Heart left ventricle (tissue), 16 donors: ENCODE measurements around the gene FANCI. TPM values are rescaled to one million over a fixed set of nuclear protein-coding genes. Genes with fewer than 3 reads are reported as not detected.

ENCODE experiments used
- ATAC-seq, 4 donors: fragments of 200-7000 bp; cut with Tn5 transposase; one replicate each; pipeline ENCODE4 v1.9.1; 2020 to 2022; ENCODE audit warnings: moderate library complexity in 4 of 4, mild to moderate bottlenecking in 3 of 4, moderate number of reproducible peaks in 1 of 4
- DNase-seq, 5 donors: peaks; one replicate each; pipeline ENCODE4 v3.0.0-alpha.2; 2020
- H3K27ac ChIP-seq, 12 donors: fragments of 200-600 bp; sonication (generic) in 4 of 12; one replicate each; pipeline versions ENCODE4 v1.5.0 to v1.8.0; 2016 to 2022; ENCODE audit warnings: mild to moderate bottlenecking in 2 of 12
- H3K27me3 ChIP-seq, 9 donors: fragments of 200-600 bp; sonication (generic) in 2 of 9; one replicate each; pipeline versions ENCODE4 v1.5.1 to v1.8.0; 2016 to 2022; ENCODE audit warnings: mild to moderate bottlenecking in 3 of 9
- H3K36me3 ChIP-seq, 9 donors: fragments of 200-600 bp; sonication (generic) in 2 of 9; one replicate each; pipeline versions ENCODE4 v1.5.0 to v1.8.0; 2018 to 2022; ENCODE audit warnings: mild to moderate bottlenecking in 2 of 9
- H3K4me1 ChIP-seq, 12 donors: fragments of 200-600 bp; sonication (generic) in 4 of 12; one replicate each; pipeline versions ENCODE4 v1.5.0 to v1.8.0; 2016 to 2022; ENCODE audit warnings: mild to moderate bottlenecking in 3 of 12
- H3K4me3 ChIP-seq, 12 donors: fragments of 200-600 bp; sonication (generic) in 4 of 12; one replicate each; pipeline versions ENCODE4 v1.5.0 to v1.8.0; 2017 to 2022; ENCODE audit warnings: mild to moderate bottlenecking in 9 of 12, moderate library complexity in 4 of 12
- H3K9me3 ChIP-seq, 12 donors: fragments of 200-600 bp; sonication (generic) in 4 of 12; one replicate each; pipeline versions ENCODE4 v1.5.0 to v1.8.0; 2016 to 2022; ENCODE audit warnings: mild to moderate bottlenecking in 1 of 12
- CTCF ChIP-seq, 12 donors: fragments of 200-600 bp; sonication (generic) in 4 of 12; IDR thresholded peaks; one replicate each; pipeline versions ENCODE4 v1.5.0 to v1.8.0; 2018 to 2022; ENCODE audit warnings: antibody characterized with exemption in 12 of 12, mild to moderate bottlenecking in 5 of 12
- POLR2A ChIP-seq, 2 donors: fragments of 450-650 bp; IDR thresholded peaks; one replicate each; pipeline ENCODE4 v1.6.1; 2017; ENCODE audit warnings: antibody characterized with exemption in 2 of 2, mild to moderate bottlenecking in 2 of 2, moderate library complexity in 2 of 2
- WGBS, 4 donors: extraction: QIAGEN DNeasy Blood & Tissue Kit in 2 of 4; methylation state at CpG; one replicate each; pipeline versions ENCODE4 v1.1.5 to v1.1.7; 2013 to 2018; 5-methylcytosine and 5-hydroxymethylcytosine counted together
- intact Hi-C, 10 donors: fragments of 100-400 bp; cut with DNase I; formaldehyde crosslinking; loops; one replicate each; pipeline versions ENCODE4 v1.11.1 to v1.14.2; 2022
- polyA plus RNA-seq, 2 donors: library from polyadenylated mRNA; stranded (reverse); fragments of 200-250 nt; gene quantifications; one replicate each; pipeline ENCODE4 v1.2.3, GENCODE V29; 2013
- total RNA-seq, 9 donors: library from RNA; depleted of rRNA in 2 of 9; stranded (reverse); fragments of >200 nt in 2 of 9; fragmentation: NEBNext Ultra II Directional in 3 of 9; extraction: Animal tissue kit (Norgen Biotek cat#: 25700) in 3 of 9; gene quantifications; one replicate each; pipeline versions ENCODE4 v1.1.0 to v1.2.4, GENCODE V29; 2016 to 2023
- donor health status: ischemic (EF 13 %, LVEDD 7.1; RV severe dilation, severe dysfunction).
- donor health status: healthy with polysubstance abuse.
- donor health status: DM: no; HTN: yes; CAD: no.
- donor health status: DM: no; HTN: no; CAD: no.
- donor health status: ischemic (EF 25% LVEDD 6.9; RV normal size, moderate dysfunction).
- donor health status: ischemic (EF 25% LVEDD 5.7; RV mildly dilated, moderate dysfunction).
- donor health status: healthy.
- donor health status: DM: yes; HTN: yes; CAD: no.
- donor health status: ischemic (EF 35%, LVEDD 5.7; RV mildly dilated, moderate dysfunction).
- donor health status: nonischemic (EF 11% LVEDD 7.7; RV severe dilation, severe dysfunction).
- donor health status: DM: yes; HTN: yes; CAD: no.
- donor health status: PGD.
- donor health status: ischemic (EF 29% LVEDD 5.4; RV normal size, mild dysfunction).
- donor health status: nonischemic (EF 23%, LVEDD 6.1; RV moderate dilation, normal function).

Gene FANCI
- total and polyA plus RNA-seq, 11 donors: 0.42 to 10.3 (median 1.9) TPM

GRCh38 chr15:89362203-89363101 is 118.7 kb downstream of the FANCI start:
- Histone ChIP-seq H3K4me3 (peak overlapping the region in 2 of 12 donors; percentile 10 to 17), H3K36me3 (no peaks in the 10 kb centered on the region), H3K27me3 (peaks cover 68 to 100% (median 97%) of the 10 kb centered on the region in 9 donors), H3K27ac (no peak overlapping the region), H3K4me1 (peaks cover 0 to 46% (median 10%) of the 10 kb centered on the region in 12 donors), H3K9me3 (no peaks in the 10 kb centered on the region)
- ATAC-seq (no peak), DNase-seq (no peak)
- intact Hi-C loops: loop anchor here in 2 of 10 donors (5.0 to 10.0 kb wide), 2 partner anchors 55 to 192 kb away; no protein-coding TSS in a partner anchor
- TF ChIP-seq CTCF (IDR thresholded peaks at IDR 0.05) (no peak), POLR2A (IDR thresholded peaks at IDR 0.05) (no peak)
- 4 to 8% (median 6%) methylated on average over 19 to 73 of the region's 73 CpGs for WGBS, 4 donors

- no peak for DNase-seq
- no peaks in the 10 kb centered on the region for H3K36me3 ChIP-seq
- H3K9me3 ChIP-seq: no peaks in the 10 kb centered on the region
- no peak for ATAC-seq
- H3K4me3 ChIP-seq: no peak overlapping the region
- intact Hi-C loops: loop anchor here in 2 of 10 donors (5.0 to 10.0 kb wide), 2 partner anchors 54 to 192 kb away; no protein-coding TSS in a partner anchor
- TF ChIP-seq CTCF (IDR thresholded peaks at IDR 0.05) (no peak), POLR2A (IDR thresholded peaks at IDR 0.05) (no peak)
- 11 to 17% (median 13%) methylated on average over 6 of the region's 6 CpGs for WGBS, 4 donors
- peaks cover 0 to 53% (median 12%) of the 10 kb centered on the region in 12 donors for H3K4me1 ChIP-seq
- no peak overlapping the region for H3K27ac ChIP-seq
- H3K27me3 ChIP-seq: peaks cover 75 to 100% (median 97%) of the 10 kb centered on the region in 9 donors
Observed at GRCh38 chr15:89363133-89363532, 119.4 kb downstream of the FANCI start.

- Histone ChIP-seq H3K27me3 (peaks cover 80 to 100% (median 99%) of the 10 kb centered on the region in 9 donors), H3K4me3 (no peak overlapping the region), H3K27ac (no peak overlapping the region), H3K9me3 (no peaks in the 10 kb centered on the region), H3K4me1 (peaks cover 0 to 50% (median 11%) of the 10 kb centered on the region in 12 donors), H3K36me3 (no peaks in the 10 kb centered on the region)
- DNase-seq (no peak), ATAC-seq (no peak)
- intact Hi-C loops: loop anchor here in 2 of 10 donors (5.0 to 10.0 kb wide), 2 partner anchors 54 to 191 kb away; no protein-coding TSS in a partner anchor
- WGBS, 4 donors: 11 to 27% (median 21%) methylated on average over 4 of the region's 4 CpGs
- no peak for TF ChIP-seq CTCF (IDR thresholded peaks at IDR 0.05)
- no peak for TF ChIP-seq POLR2A (IDR thresholded peaks at IDR 0.05)
Observed at GRCh38 chr15:89363770-89364169, 120.0 kb downstream of the FANCI start.

GRCh38 chr15:89364341-89364740 is 120.6 kb downstream of the FANCI start:
- H3K27me3 ChIP-seq: peaks cover 81 to 100% (median 100%) of the 10 kb centered on the region in 9 donors
- TF ChIP-seq POLR2A (IDR thresholded peaks at IDR 0.05): no peak
- TF ChIP-seq CTCF (IDR thresholded peaks at IDR 0.05): no peak
- DNase-seq (peak in 1 of 5 donors; percentile 45), ATAC-seq (peak in 1 of 4 donors; percentile 4)
- no peaks in the 10 kb centered on the region for H3K9me3 ChIP-seq
- no peak overlapping the region for H3K4me3 ChIP-seq
- no peaks in the 10 kb centered on the region for H3K36me3 ChIP-seq
- WGBS, 4 donors: 16 to 25% (median 24%) methylated on average over 5 to 6 of the region's 6 CpGs
- no peak overlapping the region for H3K27ac ChIP-seq
- peaks cover 0 to 44% (median 6%) of the 10 kb centered on the region in 12 donors for H3K4me1 ChIP-seq
- intact Hi-C loops: loop anchor here in 2 of 10 donors (5.0 to 10.0 kb wide), 2 partner anchors 53 to 190 kb away; no protein-coding TSS in a partner anchor
